HG02852 (cell line): ENCODE measurements around the gene HDAC10.
"Not testable (repeated sequence)": the region's sequence is repeated elsewhere in the genome, so short reads cannot be mapped to it uniquely, and the experiment has no call there.

ENCODE experiments used
- ATAC-seq: cut with Tn5 transposase; IDR thresholded peaks from one replicate; pipeline ENCODE4 v1.9.1; 2021; ENCODE audit warnings: mild to moderate bottlenecking, moderate library complexity; ENCODE audit not compliant: unreplicated experiment

Gene HDAC10

DNA sequence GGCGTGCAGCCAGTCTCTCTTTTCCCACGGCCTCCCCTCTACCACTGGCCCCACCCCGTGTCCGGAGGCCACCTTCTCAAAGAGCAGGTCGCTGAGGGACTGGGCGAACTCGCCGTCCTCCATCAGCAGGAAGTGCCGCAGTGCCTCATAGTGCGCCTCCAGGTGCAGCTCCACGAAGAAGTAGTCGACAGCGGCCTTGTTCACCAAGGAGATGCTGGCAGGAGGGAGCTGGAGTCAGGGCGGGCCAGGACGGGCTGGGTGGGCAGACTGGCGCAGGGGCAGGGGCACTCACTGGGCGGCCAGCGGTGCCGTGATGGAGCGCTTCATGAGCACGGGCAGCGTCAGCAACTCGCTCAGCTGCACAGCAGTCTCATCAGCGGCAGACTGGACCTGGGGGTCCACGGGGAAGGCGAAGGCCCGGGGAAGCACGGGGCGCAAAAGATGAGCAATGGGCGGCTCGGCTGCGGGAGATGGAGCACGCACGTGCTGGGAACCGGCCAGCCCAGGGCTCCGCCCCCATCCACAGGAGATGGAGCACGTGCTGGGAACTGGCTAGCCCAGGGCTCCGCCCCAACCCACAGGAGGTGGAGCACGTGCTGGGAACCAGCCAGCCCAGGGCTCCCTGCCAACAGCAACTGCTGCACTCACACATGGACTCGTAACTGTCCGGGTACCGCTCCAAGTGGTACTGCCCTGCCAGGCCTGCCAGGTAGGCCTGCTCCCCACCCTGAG lies 31.9 kb downstream of the HDAC10 start:
- ATAC-seq = no peak

- no peak for ATAC-seq
These were observed 32.7 kb downstream of the HDAC10 start for GRCh38 chr22:50218153-50218995.

- no peak for ATAC-seq
These were observed 33.4 kb downstream of the HDAC10 start for GRCh38 chr22:50217543-50218152.

DNA sequence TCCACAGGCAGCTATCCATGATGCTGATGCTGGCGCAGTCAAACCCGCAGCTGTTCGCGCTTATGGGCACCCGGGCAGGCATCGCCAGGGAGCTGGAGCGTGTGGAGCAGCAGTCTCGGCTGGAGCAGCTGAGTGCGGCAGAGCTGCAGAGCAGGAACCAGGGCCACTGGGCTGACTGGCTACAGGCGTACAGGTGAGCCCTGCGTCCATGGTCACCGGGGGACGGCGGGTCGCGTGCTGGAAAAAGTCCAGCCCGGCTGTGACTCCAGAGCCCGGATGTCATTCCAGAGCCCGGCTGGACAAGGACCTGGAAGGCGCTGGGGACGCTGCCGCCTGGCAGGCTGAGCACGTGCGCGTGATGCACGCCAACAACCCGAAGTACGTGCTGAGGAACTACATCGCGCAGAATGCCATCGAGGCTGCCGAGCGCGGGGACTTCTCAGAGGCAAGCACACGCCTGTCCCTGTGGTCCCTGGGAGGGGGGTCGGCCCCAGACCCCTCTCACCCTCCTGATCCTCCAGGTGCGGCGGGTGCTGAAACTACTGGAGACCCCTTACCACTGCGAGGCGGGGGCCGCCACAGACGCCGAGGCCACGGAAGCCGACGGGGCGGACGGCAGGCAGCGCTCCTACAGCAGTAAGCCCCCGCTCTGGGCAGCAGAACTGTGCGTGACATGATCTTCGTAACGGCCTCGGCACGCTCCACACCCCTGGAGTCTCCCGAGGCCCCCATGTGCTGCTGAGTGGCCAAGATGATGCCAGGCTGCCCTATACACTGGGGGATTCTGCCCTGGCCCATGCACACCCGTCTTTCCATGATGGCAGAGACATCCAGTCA lies 34.2 kb downstream of the HDAC10 start:
- no peak for ATAC-seq

- ATAC-seq = no peak
These were observed 34.9 kb downstream of the HDAC10 start for GRCh38 chr22:50216055-50216683.

- ATAC-seq = no peak
These were observed 35.6 kb downstream of the HDAC10 start for GRCh38 chr22:50215297-50216054.

GRCh38 chr22:50213263-50213662 lies 37.8 kb downstream of the HDAC10 start:
- no peak for ATAC-seq

GRCh38 chr22:50211147-50211546 lies 39.9 kb downstream of the HDAC10 start:
- ATAC-seq = no peak

- no peak for ATAC-seq
These were observed 40.5 kb downstream of the HDAC10 start for GRCh38 chr22:50210378-50211139.

DNA sequence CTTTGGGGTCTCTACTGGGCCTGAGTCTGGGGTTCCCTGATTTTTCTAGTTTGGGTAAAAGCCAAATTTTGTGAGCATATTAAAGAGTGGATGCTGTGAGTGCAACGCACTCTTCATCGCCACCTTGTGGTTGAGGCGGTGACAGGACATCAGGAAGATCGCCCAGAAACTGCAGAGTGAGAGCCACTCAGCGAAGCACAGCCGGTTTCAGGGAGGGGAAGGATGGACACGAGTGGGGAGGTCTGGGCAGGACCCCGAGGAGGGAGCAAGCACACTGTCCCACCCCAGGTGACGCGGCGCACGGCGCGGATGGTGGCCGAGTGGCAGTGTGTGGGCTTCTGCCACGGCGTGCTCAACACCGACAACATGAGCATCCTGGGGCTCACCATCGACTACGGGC lies 41.2 kb downstream of the HDAC10 start:
- no peak for ATAC-seq

GRCh38 chr22:50208939-50209892 lies 41.8 kb downstream of the HDAC10 start:
- ATAC-seq = no peak

DNA sequence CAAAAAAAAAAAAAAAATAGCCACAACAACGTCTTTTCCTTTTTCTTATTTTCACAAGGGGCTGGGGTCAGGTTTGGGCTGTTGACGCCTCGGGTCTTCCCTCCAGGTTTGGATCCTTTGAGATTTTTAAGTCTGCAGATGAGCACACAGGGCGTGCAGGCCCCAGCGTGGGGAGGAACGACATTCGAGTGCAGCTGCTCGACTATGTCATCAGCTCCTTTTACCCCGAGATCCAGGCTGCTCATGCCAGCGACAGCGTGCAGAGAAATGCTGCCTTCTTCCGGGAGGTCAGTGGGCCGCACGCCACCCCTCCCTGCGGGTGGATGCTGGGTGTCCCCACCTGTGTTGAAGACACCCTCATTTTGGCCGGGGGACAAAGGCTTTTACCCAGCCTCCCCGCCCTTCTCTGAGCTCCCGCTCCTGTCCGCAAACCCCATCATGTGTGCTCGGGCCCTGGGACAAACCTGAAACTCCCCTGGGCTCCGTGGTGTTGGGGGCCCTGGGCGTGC lies 42.6 kb downstream of the HDAC10 start:
- no peak for ATAC-seq

DNA sequence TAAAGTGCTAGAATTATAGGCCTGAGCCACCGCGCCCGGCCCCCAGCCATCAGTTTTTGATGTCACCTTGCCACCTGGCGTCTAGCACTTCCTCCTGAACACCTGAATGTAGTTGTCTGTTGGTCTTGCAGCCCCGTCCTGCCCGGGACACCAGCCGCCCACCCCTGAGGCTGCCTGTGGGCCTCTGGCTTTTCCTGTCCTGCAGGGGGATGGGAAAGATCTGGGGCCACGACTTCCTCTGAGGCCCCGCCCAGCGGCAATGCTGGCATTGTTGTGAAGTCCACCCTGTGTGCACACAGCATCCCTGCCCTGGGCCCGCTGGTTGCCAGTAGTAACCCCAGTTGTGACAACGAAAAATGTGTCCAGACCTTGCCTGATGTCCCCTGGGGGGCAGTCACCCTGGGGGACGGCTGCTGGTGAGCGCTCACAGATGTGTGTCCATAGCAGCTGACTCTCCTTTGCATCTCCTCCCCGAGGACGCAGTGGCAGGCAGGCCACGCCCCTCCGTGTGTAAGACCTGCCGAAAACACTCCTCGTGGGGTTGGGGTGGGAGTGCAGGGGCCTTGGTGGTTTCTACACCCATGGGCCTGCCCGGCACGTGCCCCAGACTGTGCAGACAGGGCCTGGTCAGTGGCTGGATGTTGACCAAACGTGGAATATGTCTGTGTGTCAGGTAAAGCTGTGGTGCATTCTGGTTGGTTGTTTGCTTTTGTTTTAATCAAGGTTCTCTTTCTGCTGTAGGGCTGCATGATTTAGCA lies 43.5 kb downstream of the HDAC10 start:
- no peak for ATAC-seq

DNA sequence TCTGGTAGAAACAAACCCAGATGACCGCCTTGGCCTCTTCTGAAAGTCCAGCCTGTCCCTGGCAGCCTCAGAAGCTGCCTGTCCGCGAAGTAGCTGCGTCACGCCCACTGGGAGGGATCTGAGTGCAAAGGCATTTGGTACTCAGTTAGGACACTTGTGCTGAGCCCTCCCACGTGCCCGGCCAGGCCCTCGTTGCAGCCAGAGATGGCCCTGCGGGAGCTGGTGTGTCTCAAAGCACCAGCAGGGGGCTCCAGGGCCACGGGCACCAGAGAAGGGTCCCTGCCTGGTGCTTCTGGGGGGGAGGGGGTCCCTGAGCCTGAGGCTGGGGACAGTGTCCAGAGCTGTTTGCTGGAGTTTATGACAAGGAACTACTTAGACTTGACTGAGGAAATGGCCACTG lies 44.5 kb downstream of the HDAC10 start:
- ATAC-seq = no peak

DNA sequence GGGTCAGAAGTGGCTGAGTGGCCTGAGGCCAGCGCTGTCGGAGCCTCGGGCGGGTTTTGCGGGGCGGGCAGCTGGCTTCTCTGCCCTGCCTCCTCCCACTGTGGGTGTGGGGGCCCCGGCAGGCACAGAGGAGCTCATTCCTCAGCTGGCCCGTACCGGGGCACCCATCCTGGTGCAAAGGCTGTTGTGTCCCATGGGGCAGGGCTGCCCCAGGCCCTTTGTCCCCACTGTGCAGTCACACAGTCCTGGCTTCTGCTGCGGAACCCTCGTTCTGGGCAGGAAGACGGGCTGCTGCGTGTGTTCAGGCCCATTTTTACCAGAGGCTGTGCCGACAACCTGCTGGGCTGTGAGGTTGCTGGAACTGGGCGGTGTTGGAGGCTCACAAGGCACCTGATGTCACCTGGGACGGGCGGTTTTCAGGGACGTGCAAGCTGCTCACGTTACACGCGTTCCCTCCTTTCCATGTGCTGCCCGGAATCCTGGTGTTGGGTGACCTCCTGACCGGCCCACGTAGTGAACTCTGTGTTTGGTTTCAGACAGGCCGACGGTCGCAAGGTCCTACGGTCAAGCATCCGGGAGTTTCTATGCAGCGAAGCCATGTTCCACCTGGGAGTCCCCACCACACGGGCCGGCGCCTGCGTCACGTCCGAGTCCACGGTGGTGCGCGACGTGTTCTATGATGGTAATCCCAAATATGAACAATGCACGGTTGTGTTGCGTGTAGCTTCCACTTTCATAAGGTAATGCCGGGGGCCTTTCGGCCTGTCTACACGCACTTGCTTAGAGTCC lies 45.1 kb downstream of the HDAC10 start:
- ATAC-seq = no peak

- ATAC-seq = not testable (repeated sequence)
These were observed 46.1 kb downstream of the HDAC10 start for GRCh38 chr22:50204998-50205397.
